ENCODE data around the gene GOLGA3. TPM values are rescaled to one million over a fixed set of nuclear protein-coding genes. Genes with fewer than 3 reads are reported as not detected.

The GOLGA3 gene
- total and polyA plus RNA-seq, 9 of the 15 experiments (the other 6 are each of a cell fraction or from before 2014, with no cell fraction given) = 1.9 to 48.1 (median 18.4) TPM

GRCh38 chr12:132766380-132767085, 62.1 kb downstream of the GOLGA3 start (continued):
- TF ChIP-seq ZNF592 (IDR thresholded peaks at IDR 0.05) (peak; percentile 71; the same call in 1 of the 2 replicates), RAD21 (CRISPR knock-in tag; conservative IDR thresholded peaks at IDR 0.05 in 1 of 2, IDR thresholded peaks at IDR 0.05 in 1 of 2) (peak in 1 of 2 experiments; percentile 25; a peak in 1 of 4 replicates), POLR2AphosphoS5 (IDR thresholded peaks at IDR 0.05; ENCODE audit: control insufficient read depth, insufficient read depth, low read depth, low read length) (peak; percentile 14; the same call in 1 of the 2 replicates), ZFP30 (CRISPR knock-in tag; IDR thresholded peaks at IDR 0.05; ENCODE audit: borderline replicate concordance) (no peak), JUND (IDR thresholded peaks at IDR 0.05; ENCODE audit: borderline replicate concordance, low read depth, low read length) (peak; percentile 15; the same call in 1 of the 2 replicates), JUND (tag; IDR thresholded peaks at IDR 0.05; ENCODE audit: borderline replicate concordance, low read depth, low read length) (no peak; the same call in 2 of the 3 replicates), PHF20 (IDR thresholded peaks at IDR 0.05; ENCODE audit: partially characterized antibody) (peak; percentile 41), SUPT5H (IDR thresholded peaks at IDR 0.05) (0 out of 2 replicates have a peak, but pooled peaks have one; percentile 35), EP300 (IDR thresholded peaks at IDR 0.05; ENCODE audit: low read length) (peak; percentile 6; the same call in 1 of the 2 replicates), CREM (IDR thresholded peaks at IDR 0.05; ENCODE audit: low read depth) (peak; percentile 64), ETV1 (tag; conservative IDR thresholded peaks at IDR 0.05; ENCODE audit: low read depth) (peak; percentile 77), SMAD4 (CRISPR knock-in tag; conservative IDR thresholded peaks at IDR 0.05) (peak; percentile 62), ZNF695 (CRISPR knock-in tag; IDR thresholded peaks at IDR 0.05) (no peak), NRF1 (conservative IDR thresholded peaks at IDR 0.05 in 1 of 2, IDR thresholded peaks at IDR 0.05 in 1 of 2) (peak in 1 of 2 experiments; percentile 38; a peak in 2 of 4 replicates)
- TF ChIP-seq, protein P1, sequence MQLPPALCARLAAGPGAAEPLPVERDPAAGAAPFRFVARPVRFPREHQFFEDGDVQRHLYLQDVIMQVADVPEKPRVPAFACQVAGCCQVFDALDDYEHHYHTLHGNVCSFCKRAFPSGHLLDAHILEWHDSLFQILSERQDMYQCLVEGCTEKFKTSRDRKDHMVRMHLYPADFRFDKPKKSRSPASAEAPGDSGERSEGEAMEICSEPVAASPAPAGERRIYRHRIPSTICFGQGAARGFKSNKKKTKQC (CRISPR knock-in tag; IDR thresholded peaks at IDR 0.05) = no peak
- TF ChIP-seq, protein P2, sequence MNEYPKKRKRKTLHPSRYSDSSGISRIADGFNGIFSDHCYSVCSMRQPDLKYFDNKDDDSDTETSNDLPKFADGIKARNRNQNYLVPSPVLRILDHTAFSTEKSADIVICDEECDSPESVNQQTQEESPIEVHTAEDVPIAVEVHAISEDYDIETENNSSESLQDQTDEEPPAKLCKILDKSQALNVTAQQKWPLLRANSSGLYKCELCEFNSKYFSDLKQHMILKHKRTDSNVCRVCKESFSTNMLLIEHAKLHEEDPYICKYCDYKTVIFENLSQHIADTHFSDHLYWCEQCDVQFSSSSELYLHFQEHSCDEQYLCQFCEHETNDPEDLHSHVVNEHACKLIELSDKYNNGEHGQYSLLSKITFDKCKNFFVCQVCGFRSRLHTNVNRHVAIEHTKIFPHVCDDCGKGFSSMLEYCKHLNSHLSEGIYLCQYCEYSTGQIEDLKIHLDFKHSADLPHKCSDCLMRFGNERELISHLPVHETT (CRISPR knock-in tag; conservative IDR thresholded peaks at IDR 0.05 in 1 of 2, IDR thresholded peaks at IDR 0.05 in 1 of 2) = 0 out of 4 replicates have a peak, but pooled peaks of 1 of the 2 experiments have one; percentile 46
- TF ChIP-seq, protein P3, sequence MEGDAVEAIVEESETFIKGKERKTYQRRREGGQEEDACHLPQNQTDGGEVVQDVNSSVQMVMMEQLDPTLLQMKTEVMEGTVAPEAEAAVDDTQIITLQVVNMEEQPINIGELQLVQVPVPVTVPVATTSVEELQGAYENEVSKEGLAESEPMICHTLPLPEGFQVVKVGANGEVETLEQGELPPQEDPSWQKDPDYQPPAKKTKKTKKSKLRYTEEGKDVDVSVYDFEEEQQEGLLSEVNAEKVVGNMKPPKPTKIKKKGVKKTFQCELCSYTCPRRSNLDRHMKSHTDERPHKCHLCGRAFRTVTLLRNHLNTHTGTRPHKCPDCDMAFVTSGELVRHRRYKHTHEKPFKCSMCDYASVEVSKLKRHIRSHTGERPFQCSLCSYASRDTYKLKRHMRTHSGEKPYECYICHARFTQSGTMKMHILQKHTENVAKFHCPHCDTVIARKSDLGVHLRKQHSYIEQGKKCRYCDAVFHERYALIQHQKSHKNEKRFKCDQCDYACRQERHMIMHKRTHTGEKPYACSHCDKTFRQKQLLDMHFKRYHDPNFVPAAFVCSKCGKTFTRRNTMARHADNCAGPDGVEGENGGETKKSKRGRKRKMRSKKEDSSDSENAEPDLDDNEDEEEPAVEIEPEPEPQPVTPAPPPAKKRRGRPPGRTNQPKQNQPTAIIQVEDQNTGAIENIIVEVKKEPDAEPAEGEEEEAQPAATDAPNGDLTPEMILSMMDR (IDR thresholded peaks at IDR 0.05 in 2 of 3, conservative IDR thresholded peaks at IDR 0.05 in 1 of 3; ENCODE audit: insufficient read depth in 2 of 3, low read depth in 1 of 3, low read length in 3 of 3) = peak in 1 of 3 experiments; percentile 27; a peak in 1 of 6 replicates
